ENCODE results near the gene AFTPH. TPM values are rescaled to one million over a fixed set of nuclear protein-coding genes. Genes with fewer than 3 reads are reported as not detected.
A peak's percentile ranks its signal among the peaks of the same experiment; 100 is the strongest.

Gene AFTPH
- total RNA-seq, 6 experiments from 2014 or later = 14.9 to 24.4 (median 19.8) TPM

GRCh38 chr2:64482765-64483504, 41.2 kb upstream of the AFTPH start:
- H3K4me1 ChIP-seq = no peaks in the 10 kb centered on the region
- TF ChIP-seq CTCF (IDR thresholded peaks at IDR 0.05) (no peak), POLR2A (IDR thresholded peaks at IDR 0.05) (no peak)
- 54% methylated on average over 3 of the region's 5 CpGs for WGBS (ENCODE audit: insufficient coverage, low coverage, low lambda C conversion rate, missing lambda C conversion rate)
- DNase-seq (no peak), ATAC-seq (peak in 1 of 4 donors; percentile 54)
- H3K4me3 ChIP-seq = no peak overlapping the region
- H3K9me3 ChIP-seq = no peaks in the 10 kb centered on the region
- no peaks in the 10 kb centered on the region for H3K36me3 ChIP-seq
- H3K27ac ChIP-seq = no peak overlapping the region
- H3K27me3 ChIP-seq = no peaks in the 10 kb centered on the region
- intact Hi-C loops (cut with DNase I) = no loop called here

- H3K4me1 ChIP-seq = no peaks in the 10 kb centered on the region
- TF ChIP-seq CTCF (IDR thresholded peaks at IDR 0.05) = no peak
- no peak for TF ChIP-seq POLR2A (IDR thresholded peaks at IDR 0.05)
- H3K27ac ChIP-seq = no peak overlapping the region
- no peaks in the 10 kb centered on the region for H3K27me3 ChIP-seq
- no peak overlapping the region for H3K4me3 ChIP-seq
- H3K9me3 ChIP-seq = no peaks in the 10 kb centered on the region
- WGBS (ENCODE audit: insufficient coverage, low coverage, low lambda C conversion rate, missing lambda C conversion rate) = 76% methylated on average over 4 of the region's 4 CpGs
- intact Hi-C loops (cut with DNase I) = loop anchor here (5.0 kb wide), 1 partner anchor 153 kb away; no protein-coding TSS in a partner anchor
- DNase-seq = no peak
- no peaks in the 10 kb centered on the region for H3K36me3 ChIP-seq
- ATAC-seq = no peak
Measured at GRCh38 chr2:64485331-64485730, 38.8 kb upstream of the AFTPH start.

GRCh38 chr2:64485961-64486360, 38.2 kb upstream of the AFTPH start:
- H3K27me3 ChIP-seq = no peaks in the 10 kb centered on the region
- no peaks in the 10 kb centered on the region for H3K4me1 ChIP-seq
- no peaks in the 10 kb centered on the region for H3K9me3 ChIP-seq
- TF ChIP-seq POLR2A (IDR thresholded peaks at IDR 0.05) (no peak), CTCF (IDR thresholded peaks at IDR 0.05) (no peak)
- 45% methylated on average over 7 of the region's 8 CpGs for WGBS (ENCODE audit: insufficient coverage, low coverage, low lambda C conversion rate, missing lambda C conversion rate)
- no peak overlapping the region for H3K4me3 ChIP-seq
- ATAC-seq = peak in 3 of 4 donors; percentile 34 to 59 (median 43)
- intact Hi-C loops (cut with DNase I) = loop anchor here (5.0 kb wide), 1 partner anchor 154 kb away; no protein-coding TSS in a partner anchor
- DNase-seq = no peak
- no peaks in the 10 kb centered on the region for H3K36me3 ChIP-seq
- H3K27ac ChIP-seq = no peak overlapping the region

- TF ChIP-seq CTCF (IDR thresholded peaks at IDR 0.05) = no peak
- no peak for TF ChIP-seq POLR2A (IDR thresholded peaks at IDR 0.05)
- no peaks in the 10 kb centered on the region for H3K4me1 ChIP-seq
- no peaks in the 10 kb centered on the region for H3K27me3 ChIP-seq
- no peaks in the 10 kb centered on the region for H3K9me3 ChIP-seq
- H3K27ac ChIP-seq = no peak overlapping the region
- intact Hi-C loops (cut with DNase I) = loop anchor here (5.0 kb wide), 1 partner anchor 155 kb away; no protein-coding TSS in a partner anchor
- ATAC-seq (peak; percentile 53 to 67 (median 60)), DNase-seq (no peak)
- no peak overlapping the region for H3K4me3 ChIP-seq
- H3K36me3 ChIP-seq = no peaks in the 10 kb centered on the region
- WGBS (ENCODE audit: insufficient coverage, low coverage, low lambda C conversion rate, missing lambda C conversion rate) = 36% methylated on average over 10 of the region's 10 CpGs
Measured at GRCh38 chr2:64487256-64488049, 36.7 kb upstream of the AFTPH start.

Measured in right lobe of liver (tissue), 6 donors.